Gastroesophageal sphincter (tissue), 4 donors: Measurements from ENCODE around the gene PRUNE2. TPM values are rescaled to one million over a fixed set of nuclear protein-coding genes. Genes with fewer than 3 reads are reported as not detected.

Experiments used
- ATAC-seq: fragments of 150-250 bp; one replicate; pipeline ENCODE4 v1.9.1; 2016; ENCODE audit warnings: mild to moderate bottlenecking, moderate library complexity
- H3K27ac ChIP-seq, 4 donors: fragments of 200-600 bp; sonication (generic) in 3 of 4; 1 replicate in 3 of 4; 2 replicates in 1 of 4; pipeline ENCODE4 v1.5.1; 2016 to 2019
- H3K27me3 ChIP-seq: fragments of 200-600 bp; sonication (generic); one replicate; pipeline ENCODE4 v1.5.1; 2019
- H3K36me3 ChIP-seq, 2 donors: fragments of 200-600 bp; sonication (generic); one replicate each; pipeline ENCODE4 v1.5.1; 2019; ENCODE audit warnings: control low read depth in 1 of 2
- H3K4me1 ChIP-seq, 3 donors: fragments of 200-600 bp; sonication (generic); 1 replicate in 2 of 3; 2 replicates in 1 of 3; pipeline ENCODE4 v1.5.1; 2016 to 2019; ENCODE audit warnings: control low read depth in 2 of 3
- H3K4me3 ChIP-seq, 2 donors: fragments of 200-600 bp; sonication (generic); one replicate each; pipeline ENCODE4 v1.5.1; 2019; ENCODE audit warnings: mild to moderate bottlenecking in 1 of 2, moderate library complexity in 1 of 2
- H3K9me3 ChIP-seq, 3 donors: fragments of 200-600 bp; sonication (generic); one replicate each; pipeline ENCODE4 v1.5.1; 2017 to 2019; ENCODE audit warnings: control low read depth in 2 of 3
- CTCF ChIP-seq, 4 experiments: fragments of 200-600 bp in 2 of 4; fragments of 450-650 bp in 2 of 4; sonication (generic) in 1 of 4; IDR thresholded peaks; one replicate each; pipeline ENCODE4 v1.5.1; 2017 to 2019; ENCODE audit warnings: antibody characterized with exemption in 4 of 4, mild to moderate bottlenecking in 2 of 4, moderate library complexity in 2 of 4
- EP300 ChIP-seq: sonication (generic); formaldehyde crosslinking; IDR thresholded peaks from one replicate; pipeline ENCODE4 v1.6.1; 2017; ENCODE audit warnings: antibody characterized with exemption, mild to moderate bottlenecking
- POLR2A ChIP-seq, 2 donors: fragments of 450-650 bp; IDR thresholded peaks; one replicate each; pipeline ENCODE4 v1.6.1; 2017; ENCODE audit warnings: antibody characterized with exemption in 2 of 2, mild to moderate bottlenecking in 2 of 2, moderate library complexity in 1 of 2
- POLR2AphosphoS5 ChIP-seq: sonication (generic); formaldehyde crosslinking; IDR thresholded peaks from one replicate; pipeline ENCODE4 v1.6.1; 2017; ENCODE audit warnings: antibody characterized with exemption
- WGBS, 2 donors: methylation state at CpG; one replicate each; pipeline ENCODE4 v1.1.5; 2018; ENCODE audit warnings: low coverage in 1 of 2; 5-methylcytosine and 5-hydroxymethylcytosine counted together
- total RNA-seq, 4 donors: library from RNA; depleted of rRNA; stranded (reverse); fragments of >200 nt; gene quantifications; one replicate each; pipeline ENCODE4 v1.1.0, GENCODE V29; 2016

The PRUNE2 gene
- total RNA-seq, 4 donors from 2014 or later: 561 to 930 (median 763) TPM

- H3K4me1 ChIP-seq: peaks cover 0 to 86% (median 6%) of the 10 kb centered on the region in 3 donors
These were observed 21.1 kb downstream of the PRUNE2 start for GRCh38 chr9:76884823-76885222.

GRCh38 chr9:76883341-76883855 is 22.5 kb downstream of the PRUNE2 start:
- Histone ChIP-seq H3K9me3 (no peaks in the 10 kb centered on the region), H3K27ac (peak overlapping the region in 3 of 4 donors; percentile 53 to 93 (median 90)), H3K4me3 (no peak overlapping the region), H3K36me3 (no peaks in the 10 kb centered on the region), H3K27me3 (no peaks in the 10 kb centered on the region), H3K4me1 (peaks cover 0 to 86% (median 7%) of the 10 kb centered on the region in 3 donors)
- no peak for ATAC-seq
- 81 to 86% methylated on average over 3 of the region's 3 CpGs for WGBS, 2 donors
- no peak for TF ChIP-seq POLR2A (IDR thresholded peaks at IDR 0.05)
- no peak for TF ChIP-seq CTCF (IDR thresholded peaks at IDR 0.05)
- no peak for TF ChIP-seq POLR2AphosphoS5
- no peak for TF ChIP-seq EP300

More at GRCh38 chr9:76884823-76885222, 21.1 kb downstream of the PRUNE2 start:
- Histone ChIP-seq H3K36me3 (no peaks in the 10 kb centered on the region), H3K4me3 (no peak overlapping the region), H3K27me3 (no peaks in the 10 kb centered on the region), H3K27ac (peak overlapping the region; percentile 24 to 93 (median 78)), H3K9me3 (no peaks in the 10 kb centered on the region)
- TF ChIP-seq CTCF (IDR thresholded peaks at IDR 0.05): no peak
- no peak for TF ChIP-seq POLR2AphosphoS5
- WGBS, 2 donors: 67% methylated on average over 1 of the region's 1 CpG; no CpG with 5 or more reads in 1 of the 2 donors
- no peak for ATAC-seq

- peaks cover 0 to 86% (median 3%) of the 10 kb centered on the region in 3 donors for H3K4me1 ChIP-seq
- no peak for TF ChIP-seq POLR2AphosphoS5
- TF ChIP-seq CTCF (IDR thresholded peaks at IDR 0.05): no peak
- TF ChIP-seq EP300: no peak
- TF ChIP-seq POLR2A (IDR thresholded peaks at IDR 0.05): no peak
- no peaks in the 10 kb centered on the region for H3K9me3 ChIP-seq
- H3K36me3 ChIP-seq: no peaks in the 10 kb centered on the region
- H3K27ac ChIP-seq: peak overlapping the region in 3 of 4 donors; percentile 50 to 93 (median 90)
- WGBS, 2 donors: 82 to 86% methylated on average over 2 to 4 of the region's 4 CpGs
- no peak overlapping the region for H3K4me3 ChIP-seq
- no peaks in the 10 kb centered on the region for H3K27me3 ChIP-seq
- no peak for ATAC-seq
These were observed 23.2 kb downstream of the PRUNE2 start for GRCh38 chr9:76882686-76883085.

GRCh38 chr9:76880210-76880609 is 25.7 kb downstream of the PRUNE2 start:
- WGBS, 2 donors: 83% methylated on average over 2 of the region's 2 CpGs; no CpG with 5 or more reads in 1 of the 2 donors
- Histone ChIP-seq H3K9me3 (no peaks in the 10 kb centered on the region), H3K36me3 (no peaks in the 10 kb centered on the region), H3K4me1 (peaks cover 6 to 84% (median 12%) of the 10 kb centered on the region in 3 donors), H3K4me3 (no peak overlapping the region), H3K27ac (peak overlapping the region; percentile 79 to 100 (median 91)), H3K27me3 (no peaks in the 10 kb centered on the region)
- no peak for ATAC-seq
- no peak for TF ChIP-seq EP300
- TF ChIP-seq POLR2A (IDR thresholded peaks at IDR 0.05): no peak
- no peak for TF ChIP-seq POLR2AphosphoS5
- no peak for TF ChIP-seq CTCF (IDR thresholded peaks at IDR 0.05)

GRCh38 chr9:76878933-76879332 is 27.0 kb downstream of the PRUNE2 start:
- TF ChIP-seq POLR2AphosphoS5 (no peak), EP300 (no peak), POLR2A (IDR thresholded peaks at IDR 0.05) (no peak), CTCF (IDR thresholded peaks at IDR 0.05) (no peak)
- Histone ChIP-seq H3K9me3 (no peaks in the 10 kb centered on the region), H3K4me3 (no peak overlapping the region), H3K4me1 (peaks cover 10 to 84% (median 19%) of the 10 kb centered on the region in 3 donors), H3K27ac (peak overlapping the region; percentile 90 to 100 (median 92)), H3K36me3 (no peaks in the 10 kb centered on the region), H3K27me3 (no peaks in the 10 kb centered on the region)
- ATAC-seq: no peak
- 38 to 54% methylated on average over 3 of the region's 3 CpGs for WGBS, 2 donors
